K562 (cell line): ENCODE data around the gene SLC17A4. TPM values are rescaled to one million over a fixed set of nuclear protein-coding genes. Genes with fewer than 3 reads are reported as not detected.

Experiments used
- ATAC-seq: fragments of 200-7000 bp; cut with Tn5 transposase; 3 replicates; pipeline ENCODE4 v1.9.1; 2020; ENCODE audit warnings: moderate library complexity
- BruUV-seq: library from RNA; stranded (reverse); fragments of 400-500 nt; replicated peaks from 2 replicates; lab custom pipeline; 2021; lab: Mats Ljungman, UMichigan
- CTCF ChIA-PET: fragments of 300-600 bp; formaldehyde crosslinking; extraction: SDS; loops from one replicate; lab custom pipeline; 2021; ENCODE audit warnings: low intra/inter-chr PET ratio; lab: Yijun Ruan, JAX
- POLR2A ChIA-PET: fragments of 300-600, 350-650 bp; sonication (Branson Sonifier 250); formaldehyde crosslinking; extraction: SDS; loops from one replicate; lab custom pipeline; 2021; ENCODE audit warnings: antibody characterized with exemption, inconsistent platforms; lab: Yijun Ruan, JAX
- DNase-seq, 4 experiments: peaks; one replicate each; pipeline versions ENCODE4 v3.0.0 to v3.0.0-alpha.2; 2011 to 2018; ENCODE audit warnings: low spot score in 3 of 4, mixed read lengths in 3 of 4; ENCODE audit errors: extremely low read depth in 1 of 4
- FAIRE-seq: peaks from 2 replicates; lab custom pipeline; 2011; peaks lifted over from hg19 to GRCh38; lab: Jason Lieb, UNC
- H2AFZ ChIP-seq: 2 replicates; pipeline ENCODE4 v1.6.0; 2011; ENCODE audit warnings: low read depth, low read length, control low read depth, inconsistent platforms
- H3K27ac ChIP-seq: fragments of 200-600 bp; 3 replicates; pipeline ENCODE4 v1.8.0; 2011; ENCODE audit warnings: low read depth, mild to moderate bottlenecking, control low read depth, inconsistent platforms, low read length, moderate library complexity, mixed read lengths; ENCODE audit errors: extremely low read depth
- H3K27me3 ChIP-seq, 2 experiments: fragments of 300-600 bp in 1 of 2; 2 replicates in 1 of 2; 3 replicates in 1 of 2; pipeline versions ENCODE4 v1.6.0 to v1.8.0; 2011; ENCODE audit warnings: inconsistent platforms in 2 of 2, low read length in 2 of 2, mild to moderate bottlenecking in 1 of 2, mixed read lengths in 1 of 2, moderate library complexity in 1 of 2; ENCODE audit not compliant: control insufficient read depth in 2 of 2, insufficient read depth in 2 of 2
- H3K36me3 ChIP-seq: fragments of 300-600 bp; 3 replicates; pipeline ENCODE4 v1.8.0; 2011; ENCODE audit warnings: mild to moderate bottlenecking, low read length, inconsistent platforms; ENCODE audit not compliant: control insufficient read depth, insufficient read depth
- H3K4me1 ChIP-seq, 2 experiments: fragments of 200-600 bp in 1 of 2; replicated peaks in 1 of 2; 2 replicates in 1 of 2; 3 replicates in 1 of 2; pipeline versions ENCODE4 v1.5.1 to v1.8.0; 2011; ENCODE audit warnings: inconsistent platforms in 2 of 2, low read length in 2 of 2, mild to moderate bottlenecking in 1 of 2, mixed read lengths in 1 of 2, moderate library complexity in 1 of 2; ENCODE audit not compliant: control insufficient read depth in 2 of 2, insufficient read depth in 2 of 2
- H3K4me2 ChIP-seq: 2 replicates; pipeline ENCODE4 v1.6.1; 2011; ENCODE audit warnings: low read length, control low read depth, inconsistent platforms, mixed read lengths; ENCODE audit not compliant: insufficient read depth
- H3K4me3 ChIP-seq: fragments of 200-600 bp; sonication (generic), shearing (Covaris generic); 2 replicates; pipeline ENCODE4 v1.5.1; 2016; ENCODE audit warnings: control low read depth, inconsistent platforms
- H3K79me2 ChIP-seq: fragments of 200-600 bp; 3 replicates; pipeline ENCODE4 v1.8.0; 2011; ENCODE audit warnings: low read length, inconsistent platforms; ENCODE audit not compliant: control insufficient read depth, insufficient read depth
- H3K9ac ChIP-seq, 2 experiments: 2 replicates each; pipeline versions ENCODE4 v1.6.0 to v1.6.1; 2011; ENCODE audit warnings: low read depth in 2 of 2, low read length in 2 of 2, control low read depth in 1 of 2, inconsistent platforms in 1 of 2, mild to moderate bottlenecking in 1 of 2, mixed read lengths in 1 of 2; ENCODE audit not compliant: insufficient read depth in 1 of 2
- H3K9me1 ChIP-seq: one replicate; pipeline ENCODE4 v1.6.0; 2011; ENCODE audit warnings: inconsistent platforms, mild to moderate bottlenecking, low read length, moderate library complexity; ENCODE audit not compliant: control insufficient read depth, insufficient read depth
- H3K9me3 ChIP-seq: replicated peaks from 2 replicates; pipeline ENCODE4 v1.5.1; 2011; ENCODE audit warnings: low read depth, low read length, inconsistent platforms; ENCODE audit not compliant: control insufficient read depth, insufficient read depth
- H4K20me1 ChIP-seq: replicated peaks from 2 replicates; pipeline ENCODE4 v1.6.1; 2011; ENCODE audit warnings: low read length, inconsistent platforms, mixed read lengths; ENCODE audit not compliant: control insufficient read depth, insufficient read depth
- ARHGAP35 ChIP-seq: fragments of 450-650 bp; IDR thresholded peaks from 2 replicates; pipeline ENCODE4 v1.6.1; 2018; ENCODE audit not compliant: partially characterized antibody
- ATF2 ChIP-seq: sonication (generic); formaldehyde crosslinking; IDR thresholded peaks from 2 replicates; pipeline ENCODE4 v1.8.1; 2022; ENCODE audit warnings: missing genetic modification reagents
- BCLAF1 ChIP-seq, 2 experiments: fragments of 450-650 bp in 1 of 2; IDR thresholded peaks; 2 replicates each; pipeline ENCODE4 v1.6.1; 2011 to 2017; ENCODE audit warnings: low read depth in 2 of 2, antibody characterized with exemption in 1 of 2, borderline replicate concordance in 1 of 2, low read length in 1 of 2, mild to moderate bottlenecking in 1 of 2, mixed read lengths in 1 of 2; ENCODE audit not compliant: control insufficient read depth in 1 of 2
- BRD9 ChIP-seq: fragments of 450-650 bp; IDR thresholded peaks from 2 replicates; pipeline ENCODE4 v1.6.1; 2018; ENCODE audit warnings: low read depth; ENCODE audit not compliant: partially characterized antibody
- E2F1 ChIP-seq: sonication (generic); formaldehyde crosslinking; IDR thresholded peaks from 2 replicates; pipeline ENCODE4 v1.8.1; 2023; ENCODE audit warnings: mild to moderate bottlenecking, missing genetic modification reagents, moderate library complexity
- ETS2 ChIP-seq: IDR thresholded peaks from 2 replicates; pipeline ENCODE4 v1.6.1; 2016; ENCODE audit warnings: borderline replicate concordance, missing genetic modification characterization, mild to moderate bottlenecking, moderate library complexity, missing compliant biosample characterization; ENCODE audit not compliant: poor library complexity, severe bottlenecking
- HNRNPL ChIP-seq: fragments of 200-400 bp; formaldehyde crosslinking; IDR thresholded peaks from 2 replicates; pipeline ENCODE4 v1.6.1; 2017; ENCODE audit warnings: low read depth, mild to moderate bottlenecking, low read length
- HNRNPLL ChIP-seq: fragments of 200-400 bp; formaldehyde crosslinking; IDR thresholded peaks from 2 replicates; pipeline ENCODE4 v1.6.1; 2017; ENCODE audit warnings: low read length, low read depth, mild to moderate bottlenecking; ENCODE audit not compliant: poor library complexity, severe bottlenecking
- SUPT5H ChIP-seq: fragments of 450-650 bp; IDR thresholded peaks from 2 replicates; pipeline ENCODE4 v1.6.1; 2016
- TAL1 ChIP-seq: fragments of 450-650 bp; IDR thresholded peaks from 2 replicates; pipeline ENCODE4 v1.6.1; 2016; ENCODE audit warnings: mild to moderate bottlenecking
- TCF3 ChIP-seq: sonication (generic); formaldehyde crosslinking; IDR thresholded peaks from 2 replicates; pipeline ENCODE4 v1.4.0; 2020; ENCODE audit warnings: mild to moderate bottlenecking, missing genetic modification reagents
- ZNF778 ChIP-seq: fragments of 450-650 bp; formaldehyde crosslinking; IDR thresholded peaks from 2 replicates; pipeline ENCODE4 v1.4.0; 2020; ENCODE audit warnings: mild to moderate bottlenecking, moderate library complexity
- WGBS: fragments of 100-300 bp; shearing (Covaris generic); methylation state at CpG from one replicate; pipeline ENCODE4 v1.1.6; 2016; ENCODE audit warnings: low coverage, mixed read lengths; ENCODE audit not compliant: insufficient coverage; ENCODE audit errors: missing lambda C conversion rate; 5-methylcytosine and 5-hydroxymethylcytosine counted together
- in situ Hi-C: fragments of 300-500 bp; cut with MboI; formaldehyde crosslinking; loops from 4 replicates; pipeline ENCODE4 v1.15.0; 2018; ENCODE audit warnings: inconsistent platforms, mixed read lengths
- intact Hi-C: fragments of 100-400 bp; cut with micrococcal nuclease; formaldehyde crosslinking; loops from 2 replicates; pipeline ENCODE4 v1.14.2; 2022
- polyA plus RNA-seq, 8 experiments: library from polyadenylated mRNA; depleted of rRNA in 4 of 8; stranded (reverse) in 5 of 8; unstranded in 3 of 8; fragments of >200 nt; fragmentation: Nextera tagmentation in 2 of 8; fragmentation: Illumina TruSeq in 1 of 8; extraction: Ambion mirVana in 2 of 8; extraction: Trizol in 1 of 8; gene quantifications; 2 replicates each; pipeline versions ENCODE4 v1.2.1 to v1.2.3, GENCODE V29; 2011 to 2014; ENCODE audit warnings: inconsistent platforms in 1 of 8, missing spikeins in 1 of 8
- total RNA-seq, 7 experiments: library from RNA; depleted of rRNA in 6 of 7; stranded (reverse); fragments of >200 nt in 6 of 7; fragmentation: Illumina TruSeq in 2 of 7; extraction: Trizol in 2 of 7; gene quantifications; 2 replicates each; pipeline versions ENCODE4 v1.2.1 to v1.2.3, GENCODE V29; 2011 to 2021; ENCODE audit warnings: low replicate concordance in 1 of 7

Gene SLC17A4
- total and polyA plus RNA-seq, 9 of the 15 experiments (the other 6 are each of a cell fraction or from before 2014, with no cell fraction given) = not detected

GRCh38 chr6:25727028-25727427 is 27.5 kb upstream of the SLC17A4 start:
- ChIA-PET CTCF (no interaction called here), POLR2A (interaction anchor here (0.6 to 1.4 kb wide), 2 partner anchors 9 to 45 kb away, joined by 3 to 4 read pairs; no protein-coding TSS in a partner anchor)
- no peaks in the 10 kb centered on the region for H4K20me1 ChIP-seq
- no peaks in the 10 kb centered on the region for H3K9me1 ChIP-seq
- no peaks in the 10 kb centered on the region for H3K9me3 ChIP-seq
- ATAC-seq (peak; percentile 57), DNase-seq (no peak), FAIRE-seq (no peak)
- in situ Hi-C loops (no loop called here), intact Hi-C loops (no loop called here)
- no peaks in the 10 kb centered on the region for H3K36me3 ChIP-seq
- peak overlapping the region; percentile 50; the same call in 2 of the 3 replicates for H3K27ac ChIP-seq
- peak overlapping the region; percentile 11; the same call in 1 of the 2 replicates for H3K4me3 ChIP-seq
- TF ChIP-seq HNRNPLL (peak; percentile 39), ETS2 (tag) (no peak), SUPT5H (no peak), TCF3 (CRISPR knock-in tag) (no peak), BRD9 (no peak), ZNF778 (CRISPR knock-in tag) (no peak), ATF2 (CRISPR knock-in tag) (no peak), E2F1 (no peak), ARHGAP35 (no peak), TAL1 (no peak), BCLAF1 (IDR thresholded peaks at IDR 0.05; ENCODE audit: borderline replicate concordance in 1 of 2, control insufficient read depth in 1 of 2, low read depth in 2 of 2, low read length in 1 of 2) (0 out of 4 replicates have a peak, but pooled peaks of 1 of the 2 experiments have one; percentile 10), HNRNPL (no peak)
- H3K4me1 ChIP-seq = peaks cover 0 to 10% of the 10 kb centered on the region in 2 experiments; a peak in 2 of 5 replicates
- 0 out of 4 replicates have a peak overlapping the region, but pooled peaks of 1 of the 2 experiments have one; percentile 2 for H3K9ac ChIP-seq
- peak overlapping the region; percentile 53; the same call in 1 of the 2 replicates for H2AFZ ChIP-seq
- 11% methylated on average over 14 of the region's 14 CpGs for WGBS
- H3K27me3 ChIP-seq = peaks cover 28 to 45% of the 10 kb centered on the region in 2 experiments
- peak overlapping the region; percentile 43 for H3K4me2 ChIP-seq
- BruUV-seq = TSS peak; percentile 99
- H3K79me2 ChIP-seq = no peaks in the 10 kb centered on the region
